Suprapubic skin (tissue), 4 donors: ENCODE data around the gene TFPI. TPM values are rescaled to one million over a fixed set of nuclear protein-coding genes. Genes with fewer than 3 reads are reported as not detected.
"Not testable (repeated sequence)": the region's sequence is repeated elsewhere in the genome, so short reads cannot be mapped to it uniquely, and the experiment has no call there.

Experiments used
- DNase-seq, 2 donors: peaks; one replicate each; pipeline ENCODE4 v3.0.0-alpha.2; 2019; ENCODE audit warnings: low spot score in 2 of 2
- H3K27ac ChIP-seq: fragments of 200-600 bp; sonication (generic); one replicate; pipeline ENCODE4 v1.5.1; 2019
- H3K27me3 ChIP-seq: fragments of 200-600 bp; sonication (generic); one replicate; pipeline ENCODE4 v1.5.1; 2019
- H3K36me3 ChIP-seq: fragments of 200-600 bp; sonication (generic); one replicate; pipeline ENCODE4 v1.5.1; 2019
- H3K4me1 ChIP-seq: fragments of 200-600 bp; sonication (generic); one replicate; pipeline ENCODE4 v1.5.1; 2019
- H3K4me3 ChIP-seq: fragments of 200-600 bp; sonication (generic); one replicate; pipeline ENCODE4 v1.5.1; 2019; ENCODE audit warnings: mild to moderate bottlenecking
- H3K9me3 ChIP-seq: fragments of 200-600 bp; sonication (generic); one replicate; pipeline ENCODE4 v1.5.1; 2019
- CTCF ChIP-seq, 2 donors: fragments of 200-600 bp in 1 of 2; fragments of 450-650 bp in 1 of 2; sonication (generic) in 1 of 2; IDR thresholded peaks; one replicate each; pipeline ENCODE4 v1.5.1; 2016 to 2019; ENCODE audit warnings: antibody characterized with exemption in 2 of 2, mild to moderate bottlenecking in 1 of 2, moderate library complexity in 1 of 2
- EP300 ChIP-seq: sonication (generic); formaldehyde crosslinking; IDR thresholded peaks from one replicate; pipeline ENCODE4 v1.6.1; 2017; ENCODE audit warnings: antibody characterized with exemption
- POLR2A ChIP-seq, 2 donors: fragments of 450-650 bp; IDR thresholded peaks; one replicate each; pipeline ENCODE4 v1.6.1; 2017; ENCODE audit warnings: antibody characterized with exemption in 2 of 2, mild to moderate bottlenecking in 2 of 2, moderate library complexity in 2 of 2
- POLR2AphosphoS5 ChIP-seq, 3 donors: sonication (generic); formaldehyde crosslinking; IDR thresholded peaks; one replicate each; pipeline ENCODE4 v1.6.1; 2017; ENCODE audit warnings: antibody characterized with exemption in 3 of 3
- WGBS: methylation state at CpG from one replicate; pipeline ENCODE4 v1.1.5; 2018; 5-methylcytosine and 5-hydroxymethylcytosine counted together
- total RNA-seq, 4 donors: library from RNA; depleted of rRNA; stranded (reverse); fragments of >200 nt; gene quantifications; one replicate each; pipeline ENCODE4 v1.1.0, GENCODE V29; 2016

Gene TFPI
- total RNA-seq, 4 donors from 2014 or later: 6.3 to 23.1 (median 18.0) TPM

- Histone ChIP-seq H3K27ac (no peak overlapping the region), H3K4me3 (no peak overlapping the region), H3K27me3 (no peaks in the 10 kb centered on the region), H3K4me1 (peaks cover 3% of the 10 kb centered on the region), H3K36me3 (no peaks in the 10 kb centered on the region), H3K9me3 (no peaks in the 10 kb centered on the region)
- TF ChIP-seq EP300: no peak
- no peak for TF ChIP-seq CTCF (IDR thresholded peaks at IDR 0.05)
- no peak for TF ChIP-seq POLR2AphosphoS5 (IDR thresholded peaks at IDR 0.05)
- TF ChIP-seq POLR2A (IDR thresholded peaks at IDR 0.05): no peak
- 74% methylated on average over 1 of the region's 1 CpG for WGBS
- no peak for DNase-seq
Observed at GRCh38 chr2:187525163-187525900, 28.9 kb downstream of the TFPI start.

GRCh38 chr2:187523325-187523724 is 30.9 kb downstream of the TFPI start:
- no peaks in the 10 kb centered on the region for H3K9me3 ChIP-seq
- H3K27me3 ChIP-seq: no peaks in the 10 kb centered on the region
- H3K27ac ChIP-seq: no peak overlapping the region
- no peaks in the 10 kb centered on the region for H3K36me3 ChIP-seq
- no peak for DNase-seq
- TF ChIP-seq EP300 (no peak), POLR2A (IDR thresholded peaks at IDR 0.05) (no peak), POLR2AphosphoS5 (IDR thresholded peaks at IDR 0.05) (no peak), CTCF (IDR thresholded peaks at IDR 0.05) (no peak)
- H3K4me3 ChIP-seq: no peak overlapping the region
- H3K4me1 ChIP-seq: peaks cover 3% of the 10 kb centered on the region

- Histone ChIP-seq H3K27me3 (no peaks in the 10 kb centered on the region), H3K4me1 (no peaks in the 10 kb centered on the region), H3K27ac (no peak overlapping the region), H3K9me3 (no peaks in the 10 kb centered on the region), H3K4me3 (no peak overlapping the region), H3K36me3 (no peaks in the 10 kb centered on the region)
- TF ChIP-seq POLR2A (IDR thresholded peaks at IDR 0.05) (no peak), EP300 (no peak), CTCF (IDR thresholded peaks at IDR 0.05) (no peak), POLR2AphosphoS5 (IDR thresholded peaks at IDR 0.05) (no peak)
- DNase-seq: no peak
- 79% methylated on average over 6 of the region's 7 CpGs for WGBS
Observed at GRCh38 chr2:187520121-187520624, 34.1 kb downstream of the TFPI start.

- Histone ChIP-seq H3K36me3 (no peaks in the 10 kb centered on the region), H3K9me3 (no peaks in the 10 kb centered on the region), H3K27me3 (no peaks in the 10 kb centered on the region), H3K27ac (no peak overlapping the region), H3K4me3 (no peak overlapping the region), H3K4me1 (no peaks in the 10 kb centered on the region)
- WGBS: 70% methylated on average over 2 of the region's 7 CpGs
- no peak for TF ChIP-seq POLR2A (IDR thresholded peaks at IDR 0.05)
- no peak for TF ChIP-seq POLR2AphosphoS5 (IDR thresholded peaks at IDR 0.05)
- TF ChIP-seq CTCF (IDR thresholded peaks at IDR 0.05): no peak
- TF ChIP-seq EP300: no peak
- DNase-seq: no peak
Observed at GRCh38 chr2:187519419-187520120, 34.7 kb downstream of the TFPI start.

- 88% methylated on average over 1 of the region's 1 CpG for WGBS
- H3K9me3 ChIP-seq, H3K36me3 ChIP-seq, DNase-seq, H3K4me3 ChIP-seq, H3K27ac ChIP-seq, H3K4me1 ChIP-seq, H3K27me3 ChIP-seq: not testable (repeated sequence)
Observed at GRCh38 chr2:187517750-187518361, 36.4 kb downstream of the TFPI start.

GRCh38 chr2:187516630-187517510 is 37.4 kb downstream of the TFPI start:
- not testable (repeated sequence) for H3K27ac ChIP-seq, H3K9me3 ChIP-seq, H3K4me3 ChIP-seq, H3K4me1 ChIP-seq, H3K27me3 ChIP-seq, DNase-seq, H3K36me3 ChIP-seq
- WGBS: 91% methylated on average over 15 of the region's 15 CpGs
